GM18868 (cell line): ENCODE results near the gene ACAD11.
"Not testable (repeated sequence)": the region's sequence is repeated elsewhere in the genome, so short reads cannot be mapped to it uniquely, and the experiment has no call there.

Source experiments
- ATAC-seq: cut with Tn5 transposase; IDR thresholded peaks from one replicate; pipeline ENCODE4 v1.9.1; 2021; ENCODE audit warnings: mild to moderate bottlenecking, moderate library complexity; ENCODE audit not compliant: unreplicated experiment

The ACAD11 gene

GRCh38 chr3:132650153-132650552 is 9.5 kb downstream of the ACAD11 start:
- ATAC-seq = peak; percentile 83

GRCh38 chr3:132645058-132645457 is 14.6 kb downstream of the ACAD11 start:
- no peak for ATAC-seq

- no peak for ATAC-seq
Observed at GRCh38 chr3:132643366-132643765, 16.2 kb downstream of the ACAD11 start.

- ATAC-seq = no peak
Observed at GRCh38 chr3:132642539-132642847, 17.1 kb downstream of the ACAD11 start.

GRCh38 chr3:132641837-132642538 is 17.6 kb downstream of the ACAD11 start:
- ATAC-seq = no peak

- ATAC-seq = not testable (repeated sequence)
Observed at GRCh38 chr3:132641427-132641826, 18.2 kb downstream of the ACAD11 start.

GRCh38 chr3:132638706-132639105 is 20.9 kb downstream of the ACAD11 start:
- ATAC-seq = no peak

- no peak for ATAC-seq
Observed at GRCh38 chr3:132637590-132637989, 22.0 kb downstream of the ACAD11 start.

GRCh38 chr3:132635052-132635451 is 24.6 kb downstream of the ACAD11 start:
- ATAC-seq = no peak

- ATAC-seq = no peak
Observed at GRCh38 chr3:132630612-132631011, 29.0 kb downstream of the ACAD11 start.

GRCh38 chr3:132629928-132630327 is 29.7 kb downstream of the ACAD11 start:
- no peak for ATAC-seq

- no peak for ATAC-seq
Observed at GRCh38 chr3:132628157-132628556, 31.5 kb downstream of the ACAD11 start.

- ATAC-seq = no peak
Observed at GRCh38 chr3:132626955-132627354, 32.7 kb downstream of the ACAD11 start.

- peak; percentile 92 for ATAC-seq
Observed at GRCh38 chr3:132625613-132626012, 34.0 kb downstream of the ACAD11 start.

GRCh38 chr3:132624790-132625189 is 34.8 kb downstream of the ACAD11 start:
- no peak for ATAC-seq

- ATAC-seq = no peak
Observed at GRCh38 chr3:132623646-132624045, 36.0 kb downstream of the ACAD11 start.

- ATAC-seq = peak; percentile 32
Observed at GRCh38 chr3:132622761-132623160, 36.8 kb downstream of the ACAD11 start.

- ATAC-seq = no peak
Observed at GRCh38 chr3:132622148-132622547, 37.5 kb downstream of the ACAD11 start.

- no peak for ATAC-seq
Observed at GRCh38 chr3:132616780-132617179, 42.8 kb downstream of the ACAD11 start.

GRCh38 chr3:132615881-132616280 is 43.7 kb downstream of the ACAD11 start:
- ATAC-seq = no peak

- ATAC-seq = not testable (repeated sequence)
Observed at GRCh38 chr3:132615301-132615700, 44.3 kb downstream of the ACAD11 start.

- ATAC-seq = not testable (repeated sequence)
Observed at GRCh38 chr3:132606620-132607019, 53.0 kb downstream of the ACAD11 start.

GRCh38 chr3:132606085-132606484 is 53.5 kb downstream of the ACAD11 start:
- ATAC-seq = no peak
